Measurements from ENCODE around the gene ZNF195. TPM values are rescaled to one million over a fixed set of nuclear protein-coding genes. Genes with fewer than 3 reads are reported as not detected.
"Not testable (repeated sequence)": the region's sequence is repeated elsewhere in the genome, so short reads cannot be mapped to it uniquely, and the experiment has no call there.

Gene ZNF195
- total and polyA plus RNA-seq, 10 donors = 15.3 to 39.8 (median 28.3) TPM

GRCh38 chr11:3338569-3339339, 40.2 kb downstream of the ZNF195 start:
- Histone ChIP-seq H3K4me1 (no peaks in the 10 kb centered on the region), H3K4me3 (no peak overlapping the region), H3K36me3 (no peaks in the 10 kb centered on the region), H3K27me3 (replicated peaks in 1 of 7) (peaks cover 0 to 30% (median 0%) of the 10 kb centered on the region in 7 donors), H3K9me3 (no peaks in the 10 kb centered on the region), H3K27ac (no peak overlapping the region)
- intact Hi-C loops (cut with DNase I; ENCODE audit: low total_unique reads) = no loop called here
- 57 to 68% (median 63%) methylated on average over 7 of the region's 7 CpGs for WGBS, 5 donors
- no peak for TF ChIP-seq POLR2A (IDR thresholded peaks at IDR 0.05)
- TF ChIP-seq CTCF (IDR thresholded peaks at IDR 0.05 in 8 of 11, conservative IDR thresholded peaks at IDR 0.05 in 3 of 11) = no peak
- no peak for TF ChIP-seq POLR2AphosphoS5 (IDR thresholded peaks at IDR 0.05)
- DNase-seq = no peak

GRCh38 chr11:3336420-3336819, 42.5 kb downstream of the ZNF195 start:
- H3K4me1 ChIP-seq; H3K27ac ChIP-seq; intact Hi-C loops (cut with DNase I; ENCODE audit: low total_unique reads); H3K36me3 ChIP-seq; H3K9me3 ChIP-seq; H3K4me3 ChIP-seq; DNase-seq: not testable (repeated sequence)
- peaks cover 0 to 30% (median 0%) of the 10 kb centered on the region in 7 donors for H3K27me3 ChIP-seq (replicated peaks in 1 of 7)
- 14% methylated on average over 1 of the region's 10 CpGs; no CpG with 5 or more reads in 4 of the 5 donors for WGBS, 5 donors

- H3K27ac ChIP-seq; intact Hi-C loops (cut with DNase I; ENCODE audit: low total_unique reads); H3K4me3 ChIP-seq; DNase-seq; H3K27me3 ChIP-seq (replicated peaks in 1 of 7); H3K4me1 ChIP-seq; H3K36me3 ChIP-seq; H3K9me3 ChIP-seq: not testable (repeated sequence)
- WGBS, 5 donors = no CpG with 5 or more reads among the region's 8 CpGs
Measured at GRCh38 chr11:3333157-3333556, 45.8 kb downstream of the ZNF195 start.

GRCh38 chr11:3331078-3331477, 47.9 kb downstream of the ZNF195 start:
- DNase-seq; H3K27me3 ChIP-seq (replicated peaks in 1 of 7); H3K4me1 ChIP-seq; H3K36me3 ChIP-seq; H3K27ac ChIP-seq; H3K4me3 ChIP-seq; H3K9me3 ChIP-seq; intact Hi-C loops (cut with DNase I; ENCODE audit: low total_unique reads): not testable (repeated sequence)
- no CpG with 5 or more reads among the region's 3 CpGs for WGBS, 5 donors

- H3K36me3 ChIP-seq; DNase-seq; H3K9me3 ChIP-seq; H3K4me3 ChIP-seq; H3K27ac ChIP-seq; H3K4me1 ChIP-seq; H3K27me3 ChIP-seq (replicated peaks in 1 of 7); intact Hi-C loops (cut with DNase I; ENCODE audit: low total_unique reads): not testable (repeated sequence)
- WGBS, 5 donors = no CpG with 5 or more reads among the region's 12 CpGs
Measured at GRCh38 chr11:3330064-3330463, 48.9 kb downstream of the ZNF195 start.

GRCh38 chr11:3328503-3328902, 50.4 kb downstream of the ZNF195 start:
- H3K36me3 ChIP-seq; H3K27me3 ChIP-seq (replicated peaks in 1 of 7); intact Hi-C loops (cut with DNase I; ENCODE audit: low total_unique reads); H3K4me1 ChIP-seq; DNase-seq; H3K9me3 ChIP-seq; H3K4me3 ChIP-seq; H3K27ac ChIP-seq: not testable (repeated sequence)
- WGBS, 5 donors = no CpG with 5 or more reads among the region's 4 CpGs

GRCh38 chr11:3326450-3326849, 52.5 kb downstream of the ZNF195 start:
- H3K4me3 ChIP-seq; intact Hi-C loops (cut with DNase I; ENCODE audit: low total_unique reads); H3K27me3 ChIP-seq (replicated peaks in 1 of 7); H3K27ac ChIP-seq; H3K4me1 ChIP-seq; DNase-seq; H3K36me3 ChIP-seq; H3K9me3 ChIP-seq: not testable (repeated sequence)
- no CpG with 5 or more reads among the region's 13 CpGs for WGBS, 5 donors

GRCh38 chr11:3324724-3325123, 54.2 kb downstream of the ZNF195 start:
- H3K9me3 ChIP-seq; H3K36me3 ChIP-seq; H3K27ac ChIP-seq; DNase-seq; H3K4me3 ChIP-seq; H3K27me3 ChIP-seq (replicated peaks in 1 of 7); H3K4me1 ChIP-seq; intact Hi-C loops (cut with DNase I; ENCODE audit: low total_unique reads): not testable (repeated sequence)
- WGBS, 5 donors = 69 to 89% methylated on average over 1 of the region's 3 CpGs; no CpG with 5 or more reads in 3 of the 5 donors
